PC-3 (cell line): ENCODE results near the gene CMBL.

Experiments used
- CTCF ChIP-seq: fragments of 300-600 bp; sonication (generic); conservative IDR thresholded peaks from 2 replicates; pipeline ENCODE4 v1.5.1; 2017; ENCODE audit warnings: antibody characterized with exemption, low read depth, mild to moderate bottlenecking, low read length
- EZH2 ChIP-seq: fragments of 300-600 bp; sonication (generic); IDR thresholded peaks from one replicate; pipeline ENCODE4 v1.6.1; 2017; ENCODE audit warnings: antibody characterized with exemption, mild to moderate bottlenecking, low read length; ENCODE audit not compliant: unreplicated experiment
- EZH2phosphoT487 ChIP-seq: fragments of 300-600 bp; sonication (generic); IDR thresholded peaks from 2 replicates; pipeline ENCODE4 v1.6.1; 2018; ENCODE audit warnings: mild to moderate bottlenecking, antibody characterized with exemption, low read length, borderline replicate concordance

- TF ChIP-seq CTCF (no peak), EZH2 (no peak), EZH2phosphoT487 (no peak)
Measured at GRCh38 chr5:10266137-10266536, 41.6 kb downstream of the CMBL start.
